Measurements from ENCODE around the gene MSL3B.

Gene MSL3B

GRCh38 chr2:233818639-233819621 is 49.3 kb downstream of the MSL3B start:
- peaks cover 0 to 5% (median 0%) of the 10 kb centered on the region in 4 donors for H3K27me3 ChIP-seq
- TF ChIP-seq, protein P1, sequence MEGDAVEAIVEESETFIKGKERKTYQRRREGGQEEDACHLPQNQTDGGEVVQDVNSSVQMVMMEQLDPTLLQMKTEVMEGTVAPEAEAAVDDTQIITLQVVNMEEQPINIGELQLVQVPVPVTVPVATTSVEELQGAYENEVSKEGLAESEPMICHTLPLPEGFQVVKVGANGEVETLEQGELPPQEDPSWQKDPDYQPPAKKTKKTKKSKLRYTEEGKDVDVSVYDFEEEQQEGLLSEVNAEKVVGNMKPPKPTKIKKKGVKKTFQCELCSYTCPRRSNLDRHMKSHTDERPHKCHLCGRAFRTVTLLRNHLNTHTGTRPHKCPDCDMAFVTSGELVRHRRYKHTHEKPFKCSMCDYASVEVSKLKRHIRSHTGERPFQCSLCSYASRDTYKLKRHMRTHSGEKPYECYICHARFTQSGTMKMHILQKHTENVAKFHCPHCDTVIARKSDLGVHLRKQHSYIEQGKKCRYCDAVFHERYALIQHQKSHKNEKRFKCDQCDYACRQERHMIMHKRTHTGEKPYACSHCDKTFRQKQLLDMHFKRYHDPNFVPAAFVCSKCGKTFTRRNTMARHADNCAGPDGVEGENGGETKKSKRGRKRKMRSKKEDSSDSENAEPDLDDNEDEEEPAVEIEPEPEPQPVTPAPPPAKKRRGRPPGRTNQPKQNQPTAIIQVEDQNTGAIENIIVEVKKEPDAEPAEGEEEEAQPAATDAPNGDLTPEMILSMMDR (IDR thresholded peaks at IDR 0.05): no peak
- TF ChIP-seq EP300 (IDR thresholded peaks at IDR 0.05) (no peak), POLR2AphosphoS5 (IDR thresholded peaks at IDR 0.05) (no peak), POLR2A (IDR thresholded peaks at IDR 0.05; ENCODE audit: low read depth) (no peak)
- intact Hi-C loops (cut with DNase I): no loop called here
- 85% methylated on average over 14 of the region's 17 CpGs for WGBS
- no peak overlapping the region for H3K27ac ChIP-seq (replicated peaks in 1 of 4)
- H3K4me3 ChIP-seq: no peak overlapping the region
- no peak for DNase-seq (ENCODE audit: extremely low spot score)
- H3K4me1 ChIP-seq: no peaks in the 10 kb centered on the region
- no peaks in the 10 kb centered on the region for H3K36me3 ChIP-seq
- no peaks in the 10 kb centered on the region for H3K9me3 ChIP-seq

GRCh38 chr2:233817995-233818638 is 50.1 kb downstream of the MSL3B start:
- H3K9me3 ChIP-seq: no peaks in the 10 kb centered on the region
- no peak overlapping the region for H3K4me3 ChIP-seq
- no peak for DNase-seq (ENCODE audit: extremely low spot score)
- H3K4me1 ChIP-seq: no peaks in the 10 kb centered on the region
- H3K36me3 ChIP-seq: no peaks in the 10 kb centered on the region
- H3K27me3 ChIP-seq: peaks cover 0 to 5% (median 0%) of the 10 kb centered on the region in 4 donors
- no peak overlapping the region for H3K27ac ChIP-seq (replicated peaks in 1 of 4)
- TF ChIP-seq EP300 (IDR thresholded peaks at IDR 0.05) (no peak), POLR2AphosphoS5 (IDR thresholded peaks at IDR 0.05) (no peak), POLR2A (IDR thresholded peaks at IDR 0.05; ENCODE audit: low read depth) (no peak)
- TF ChIP-seq, protein P1 (IDR thresholded peaks at IDR 0.05): no peak
- 91% methylated on average over 9 of the region's 11 CpGs for WGBS
- intact Hi-C loops (cut with DNase I): no loop called here

DNA sequence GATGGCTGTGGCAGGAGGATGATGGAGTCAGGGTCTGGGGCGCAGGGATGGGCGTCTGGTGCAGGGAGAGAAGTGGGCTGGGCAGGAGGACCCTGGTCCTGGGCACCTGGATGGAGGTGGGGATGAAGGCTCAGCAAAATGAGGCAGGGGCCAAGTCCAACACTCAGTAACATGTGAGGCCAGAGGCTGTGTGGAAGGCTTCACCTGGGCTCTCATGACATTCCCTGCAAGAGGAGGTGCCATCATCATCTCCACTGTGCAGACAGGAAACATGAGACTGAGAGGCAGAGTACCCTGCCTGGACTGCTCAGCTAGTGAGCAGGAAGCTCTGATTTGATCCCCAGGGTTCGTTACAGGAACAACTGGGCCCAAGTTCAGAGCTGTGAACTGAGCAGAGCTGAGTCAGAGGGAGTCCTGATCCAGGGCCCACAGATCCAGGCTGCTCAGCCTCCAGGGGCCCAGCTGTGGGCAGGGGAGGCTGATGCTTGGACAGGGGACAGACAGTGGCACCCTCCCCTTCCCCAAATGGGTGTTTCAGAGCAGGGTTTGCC is 50.8 kb downstream of the MSL3B start:
- H3K4me3 ChIP-seq: no peak overlapping the region
- DNase-seq (ENCODE audit: extremely low spot score): no peak
- WGBS: 90% methylated on average over 2 of the region's 3 CpGs
- no peaks in the 10 kb centered on the region for H3K9me3 ChIP-seq
- peaks cover 0 to 5% (median 0%) of the 10 kb centered on the region in 4 donors for H3K27me3 ChIP-seq
- H3K4me1 ChIP-seq: no peaks in the 10 kb centered on the region
- intact Hi-C loops (cut with DNase I): no loop called here
- TF ChIP-seq, protein P1 (IDR thresholded peaks at IDR 0.05): no peak
- no peaks in the 10 kb centered on the region for H3K36me3 ChIP-seq
- H3K27ac ChIP-seq (replicated peaks in 1 of 4): no peak overlapping the region

- no peak for DNase-seq (ENCODE audit: extremely low spot score)
- WGBS: 71% methylated on average over 4 of the region's 4 CpGs
- TF ChIP-seq POLR2AphosphoS5 (IDR thresholded peaks at IDR 0.05) (no peak), POLR2A (IDR thresholded peaks at IDR 0.05; ENCODE audit: low read depth) (no peak)
- TF ChIP-seq, protein P1 (IDR thresholded peaks at IDR 0.05): no peak
These were observed 51.4 kb downstream of the MSL3B start for GRCh38 chr2:233816771-233817170.

More at GRCh38 chr2:233816771-233817170, 51.4 kb downstream of the MSL3B start:
- H3K27me3 ChIP-seq: peaks cover 0 to 5% (median 0%) of the 10 kb centered on the region in 4 donors
- intact Hi-C loops (cut with DNase I): no loop called here
- H3K27ac ChIP-seq (replicated peaks in 1 of 4): no peak overlapping the region
- H3K4me1 ChIP-seq: no peaks in the 10 kb centered on the region
- no peaks in the 10 kb centered on the region for H3K36me3 ChIP-seq
- H3K9me3 ChIP-seq: no peaks in the 10 kb centered on the region
- no peak overlapping the region for H3K4me3 ChIP-seq

All from esophagus muscularis mucosa (tissue), 4 donors.